Prostate gland (tissue), 2 donors: ENCODE data around the gene MAML2. TPM values are rescaled to one million over a fixed set of nuclear protein-coding genes. Genes with fewer than 3 reads are reported as not detected.

Experiments
- DNase-seq: peaks from one replicate; pipeline ENCODE4 v3.0.0-alpha.2; 2019; ENCODE audit warnings: low spot score
- H3K27ac ChIP-seq, 2 donors: fragments of 200-600 bp; sonication (generic); 2 replicates each; pipeline ENCODE4 v1.5.1; 2017 to 2019
- H3K27me3 ChIP-seq: fragments of 200-600 bp; sonication (generic); replicated peaks from 2 replicates; pipeline ENCODE4 v1.5.1; 2019; ENCODE audit not compliant: insufficient read depth
- H3K36me3 ChIP-seq, 2 donors: fragments of 200-600 bp; sonication (generic); 1 replicate in 1 of 2; 2 replicates in 1 of 2; pipeline versions ENCODE4 v1.5.1 to v1.8.1; 2017 to 2019
- H3K4me1 ChIP-seq: fragments of 200-600 bp; sonication (generic); replicated peaks from 2 replicates; pipeline ENCODE4 v1.5.1; 2019
- H3K4me3 ChIP-seq, 2 donors: fragments of 200-600 bp; sonication (generic); 2 replicates each; pipeline ENCODE4 v1.5.1; 2017 to 2019
- H3K9me3 ChIP-seq: fragments of 200-600 bp; sonication (generic); 2 replicates; pipeline ENCODE4 v1.5.1; 2017
- CTCF ChIP-seq, 4 experiments: fragments of 200-600 bp in 2 of 4; fragments of 450-650 bp in 2 of 4; sonication (generic) in 2 of 4; IDR thresholded peaks; 1 replicate in 3 of 4; 2 replicates in 1 of 4; pipeline ENCODE4 v1.5.1; 2016 to 2019; ENCODE audit warnings: antibody characterized with exemption in 4 of 4, mild to moderate bottlenecking in 2 of 4, moderate library complexity in 2 of 4
- POLR2A ChIP-seq: fragments of 450-650 bp; IDR thresholded peaks from one replicate; pipeline ENCODE4 v1.6.1; 2016; ENCODE audit warnings: antibody characterized with exemption, mild to moderate bottlenecking
- POLR2AphosphoS5 ChIP-seq: sonication (generic); formaldehyde crosslinking; IDR thresholded peaks from one replicate; pipeline ENCODE4 v1.6.1; 2017; ENCODE audit warnings: antibody characterized with exemption
- WGBS: methylation state at CpG from one replicate; pipeline ENCODE4 v1.1.5; 2018; 5-methylcytosine and 5-hydroxymethylcytosine counted together
- intact Hi-C: fragments of 100-400 bp; cut with DNase I; formaldehyde crosslinking; loops from one replicate; pipeline ENCODE4 v1.14.2; 2022
- total RNA-seq, 2 donors: library from RNA; depleted of rRNA; stranded (reverse); fragments of >200 nt; gene quantifications; one replicate each; pipeline ENCODE4 v1.1.0, GENCODE V29; 2016

The MAML2 gene
- total RNA-seq, 2 donors from 2014 or later = 28.9 to 30.4 TPM

GRCh38 chr11:96318850-96319249 lies 24.1 kb downstream of the MAML2 start:
- H3K27me3 ChIP-seq = no peaks in the 10 kb centered on the region

GRCh38 chr11:96318399-96318798 lies 24.6 kb downstream of the MAML2 start:
- H3K27me3 ChIP-seq = no peaks in the 10 kb centered on the region
- H3K4me1 ChIP-seq = peaks cover 3% of the 10 kb centered on the region
- 83% methylated on average over 1 of the region's 1 CpG for WGBS
- intact Hi-C loops = no loop called here
- peak overlapping the region; percentile 57 to 83 for H3K27ac ChIP-seq
- no peaks in the 10 kb centered on the region for H3K9me3 ChIP-seq
- no peak for DNase-seq
- no peaks in the 10 kb centered on the region for H3K36me3 ChIP-seq
- no peak overlapping the region for H3K4me3 ChIP-seq
- no peak for TF ChIP-seq CTCF (IDR thresholded peaks at IDR 0.05)
- TF ChIP-seq POLR2A = no peak
- no peak for TF ChIP-seq POLR2AphosphoS5

More at GRCh38 chr11:96318850-96319249, 24.1 kb downstream of the MAML2 start:
- Histone ChIP-seq H3K27ac (peak overlapping the region; percentile 36 to 83), H3K4me1 (peaks cover 3% of the 10 kb centered on the region), H3K4me3 (no peak overlapping the region), H3K36me3 (no peaks in the 10 kb centered on the region), H3K9me3 (no peaks in the 10 kb centered on the region)
- WGBS = 93% methylated on average over 3 of the region's 3 CpGs
- intact Hi-C loops = no loop called here
- TF ChIP-seq POLR2AphosphoS5 = no peak
- no peak for TF ChIP-seq CTCF (IDR thresholded peaks at IDR 0.05)
- TF ChIP-seq POLR2A = no peak
- no peak for DNase-seq

- TF ChIP-seq POLR2AphosphoS5 (no peak), CTCF (IDR thresholded peaks at IDR 0.05) (no peak), POLR2A (no peak)
- Histone ChIP-seq H3K9me3 (no peaks in the 10 kb centered on the region), H3K27ac (peak overlapping the region; percentile 57 to 83), H3K4me3 (no peak overlapping the region), H3K27me3 (no peaks in the 10 kb centered on the region), H3K36me3 (no peaks in the 10 kb centered on the region), H3K4me1 (peaks cover 3% of the 10 kb centered on the region)
- intact Hi-C loops = no loop called here
- 96% methylated on average over 2 of the region's 2 CpGs for WGBS
- no peak for DNase-seq
These were observed 25.0 kb downstream of the MAML2 start for GRCh38 chr11:96317985-96318384.

- intact Hi-C loops = no loop called here
- peak; percentile 91 for TF ChIP-seq POLR2AphosphoS5
- no peak for TF ChIP-seq CTCF (IDR thresholded peaks at IDR 0.05)
- TF ChIP-seq POLR2A = no peak
- Histone ChIP-seq H3K4me1 (peaks cover 3% of the 10 kb centered on the region), H3K9me3 (no peaks in the 10 kb centered on the region), H3K4me3 (no peak overlapping the region), H3K36me3 (no peaks in the 10 kb centered on the region), H3K27ac (peak overlapping the region; percentile 57 to 83), H3K27me3 (no peaks in the 10 kb centered on the region)
- peak; percentile 83 for DNase-seq
- WGBS = 29% methylated on average over 2 of the region's 2 CpGs
These were observed 25.4 kb downstream of the MAML2 start for GRCh38 chr11:96317571-96317970.

GRCh38 chr11:96316869-96317268 lies 26.1 kb downstream of the MAML2 start:
- H3K4me1 ChIP-seq = peaks cover 3% of the 10 kb centered on the region

More at GRCh38 chr11:96316869-96317268, 26.1 kb downstream of the MAML2 start:
- WGBS = 21% methylated on average over 3 of the region's 3 CpGs
- TF ChIP-seq POLR2AphosphoS5 (peak; percentile 66), POLR2A (no peak)
- peak; percentile 64 for DNase-seq
- intact Hi-C loops = no loop called here
- H3K9me3 ChIP-seq = no peaks in the 10 kb centered on the region
- H3K4me3 ChIP-seq = no peak overlapping the region
- no peaks in the 10 kb centered on the region for H3K36me3 ChIP-seq
- H3K27ac ChIP-seq = peak overlapping the region; percentile 57 to 83
- H3K27me3 ChIP-seq = no peaks in the 10 kb centered on the region
